ENCODE measurements around the gene LATS2. TPM values are rescaled to one million over a fixed set of nuclear protein-coding genes. Genes with fewer than 3 reads are reported as not detected.

Gene LATS2
- total RNA-seq, 3 donors from 2014 or later: 15.1 to 35.2 (median 21.6) TPM

GRCh38 chr13:21031594-21032275 is 29.7 kb downstream of the LATS2 start:
- no peak for TF ChIP-seq POLR2A (IDR thresholded peaks at IDR 0.05)
- TF ChIP-seq POLR2AphosphoS5 (IDR thresholded peaks at IDR 0.05): no peak
- intact Hi-C loops (cut with DNase I; ENCODE audit: low total_unique reads): loop anchor here (2.0 kb wide), 1 partner anchor 63 kb away; no protein-coding TSS in a partner anchor
- Histone ChIP-seq H3K9me3 (no peaks in the 10 kb centered on the region), H3K36me3 (no peaks in the 10 kb centered on the region), H3K4me1 (peaks cover 9 to 16% of the 10 kb centered on the region in 2 donors), H3K4me3 (no peak overlapping the region), H3K27me3 (no peaks in the 10 kb centered on the region), H3K27ac (peak overlapping the region in 1 of 2 donors; percentile 87)
- DNase-seq (ENCODE audit: low spot score in 2 of 2): no peak

GRCh38 chr13:21025539-21025938 is 35.8 kb downstream of the LATS2 start:
- Histone ChIP-seq H3K9me3 (no peaks in the 10 kb centered on the region), H3K4me1 (no peaks in the 10 kb centered on the region), H3K27me3 (no peaks in the 10 kb centered on the region), H3K36me3 (no peaks in the 10 kb centered on the region), H3K4me3 (no peak overlapping the region), H3K27ac (no peak overlapping the region)
- TF ChIP-seq POLR2AphosphoS5 (IDR thresholded peaks at IDR 0.05) (no peak), POLR2A (IDR thresholded peaks at IDR 0.05) (no peak), CTCF (IDR thresholded peaks at IDR 0.05) (no peak)
- DNase-seq (ENCODE audit: low spot score in 2 of 2): no peak
- intact Hi-C loops (cut with DNase I; ENCODE audit: low total_unique reads): loop anchor here (5.0 kb wide), 1 partner anchor 588 kb away; no protein-coding TSS in a partner anchor

- Histone ChIP-seq H3K9me3 (no peaks in the 10 kb centered on the region), H3K36me3 (no peaks in the 10 kb centered on the region), H3K4me3 (no peak overlapping the region), H3K27me3 (no peaks in the 10 kb centered on the region), H3K27ac (no peak overlapping the region), H3K4me1 (no peaks in the 10 kb centered on the region)
- no peak for DNase-seq (ENCODE audit: low spot score in 2 of 2)
- intact Hi-C loops (cut with DNase I; ENCODE audit: low total_unique reads): no loop called here
- TF ChIP-seq POLR2A (IDR thresholded peaks at IDR 0.05) (no peak), POLR2AphosphoS5 (IDR thresholded peaks at IDR 0.05) (no peak), CTCF (IDR thresholded peaks at IDR 0.05) (no peak)
Measured at GRCh38 chr13:21022056-21022979, 39.1 kb downstream of the LATS2 start.

- intact Hi-C loops (cut with DNase I; ENCODE audit: low total_unique reads): no loop called here
- TF ChIP-seq POLR2A (IDR thresholded peaks at IDR 0.05) (no peak), POLR2AphosphoS5 (IDR thresholded peaks at IDR 0.05) (no peak), CTCF (IDR thresholded peaks at IDR 0.05) (no peak)
- H3K4me1 ChIP-seq: peaks cover 0 to 4% of the 10 kb centered on the region in 2 donors
- peak overlapping the region in 1 of 2 donors; percentile 35 for H3K27ac ChIP-seq
- H3K36me3 ChIP-seq: no peaks in the 10 kb centered on the region
- no peak for DNase-seq (ENCODE audit: low spot score in 2 of 2)
- no peak overlapping the region for H3K4me3 ChIP-seq
- H3K27me3 ChIP-seq: no peaks in the 10 kb centered on the region
- no peaks in the 10 kb centered on the region for H3K9me3 ChIP-seq
Measured at GRCh38 chr13:21020581-21020980, 40.8 kb downstream of the LATS2 start.

- H3K9me3 ChIP-seq: no peaks in the 10 kb centered on the region
- H3K27me3 ChIP-seq: no peaks in the 10 kb centered on the region
- H3K4me1 ChIP-seq: peaks cover 0 to 4% of the 10 kb centered on the region in 2 donors
- peak overlapping the region in 1 of 2 donors; percentile 35 for H3K27ac ChIP-seq
- intact Hi-C loops (cut with DNase I; ENCODE audit: low total_unique reads): no loop called here
- H3K36me3 ChIP-seq: no peaks in the 10 kb centered on the region
- H3K4me3 ChIP-seq: no peak overlapping the region
- TF ChIP-seq POLR2AphosphoS5 (IDR thresholded peaks at IDR 0.05) (no peak), CTCF (IDR thresholded peaks at IDR 0.05) (no peak), POLR2A (IDR thresholded peaks at IDR 0.05) (no peak)
- no peak for DNase-seq (ENCODE audit: low spot score in 2 of 2)
Measured at GRCh38 chr13:21020176-21020575, 41.2 kb downstream of the LATS2 start.
